Karpas-422 (cell line): Measurements from ENCODE around the gene MAGI1. TPM values are rescaled to one million over a fixed set of nuclear protein-coding genes. Genes with fewer than 3 reads are reported as not detected.

Experiments
- small RNA-seq: library from RNA; depleted of rRNA; stranded (forward); fragments of <200 nt; gene quantifications from one replicate; pipeline ENCODE3, GENCODE V24; 2014
- total RNA-seq: library from RNA; depleted of rRNA; stranded (reverse); fragments of >200 nt; shearing (Covaris generic); gene quantifications from 2 replicates; pipeline ENCODE4 v1.2.3, GENCODE V29; 2014; ENCODE audit warnings: low replicate concordance; rRNA removed

Gene MAGI1
- total RNA-seq, 1 experiment from 2014 or later, result 0.71 TPM

Small RNA genes lying within 50 kb of the gene (small RNA-seq; reads per million reads assigned to genes)
- gene RF00019, result not detected

Other genes with a start within 250 kb of the MAGI1 start
- 23.2 and 42.1 TPM in 2 replicates for gene SLC25A26, start 182.1 kb upstream of the MAGI1 start, total RNA-seq